GM19240 (cell line): ENCODE data around the gene KCNA2.

ENCODE experiments used
- DNase-seq: peaks from one replicate; pipeline ENCODE4 v3.0.0; 2011; ENCODE audit warnings: low spot score; ENCODE audit not compliant: insufficient read length

KCNA2 gene

GRCh38 chr1:110605901-110606656, at the start of gene KCNA2:
Gene KCNA2 (minus strand): TSS chr1:110606358. CDS start chr1:110604782, 1,576 bp downstream.
- DNase-seq, result no peak

- no peak for DNase-seq
Measured at GRCh38 chr1:110650609-110651008, 44.5 kb upstream of the KCNA2 start.

GRCh38 chr1:110648417-110648816, 42.3 kb upstream of the KCNA2 start:
- no peak for DNase-seq

- no peak for DNase-seq
Measured at GRCh38 chr1:110647254-110647891, 41.2 kb upstream of the KCNA2 start.

GRCh38 chr1:110645821-110646735, 39.9 kb upstream of the KCNA2 start:
- DNase-seq, result no peak

GRCh38 chr1:110645211-110645610, 39.1 kb upstream of the KCNA2 start:
- no peak for DNase-seq

- DNase-seq, result no peak
Measured at GRCh38 chr1:110643879-110644472, 37.8 kb upstream of the KCNA2 start.

- no peak for DNase-seq
Measured at GRCh38 chr1:110639724-110640386, 33.7 kb upstream of the KCNA2 start.

GRCh38 chr1:110638556-110638955, 32.4 kb upstream of the KCNA2 start:
- DNase-seq, result no peak

- no peak for DNase-seq
Measured at GRCh38 chr1:110638058-110638457, 31.9 kb upstream of the KCNA2 start.

GRCh38 chr1:110637475-110637874, 31.3 kb upstream of the KCNA2 start:
- DNase-seq, result no peak

GRCh38 chr1:110636149-110636935, 30.2 kb upstream of the KCNA2 start:
- DNase-seq, result no peak

- DNase-seq, result no peak
Measured at GRCh38 chr1:110635434-110635833, 29.3 kb upstream of the KCNA2 start.

GRCh38 chr1:110634455-110635311, 28.5 kb upstream of the KCNA2 start:
- peak; percentile 38 for DNase-seq

GRCh38 chr1:110634086-110634454, 27.9 kb upstream of the KCNA2 start:
- DNase-seq, result no peak

- DNase-seq, result no peak
Measured at GRCh38 chr1:110633646-110634030, 27.5 kb upstream of the KCNA2 start.

- DNase-seq, result no peak
Measured at GRCh38 chr1:110631836-110632620, 25.9 kb upstream of the KCNA2 start.

- no peak for DNase-seq
Measured at GRCh38 chr1:110630839-110631663, 24.9 kb upstream of the KCNA2 start.
